ENCODE data around the gene AXIN2. TPM values are rescaled to one million over a fixed set of nuclear protein-coding genes. Genes with fewer than 3 reads are reported as not detected.

Gene AXIN2
- total RNA-seq, 2 donors from 2014 or later, result 21.2 to 23.5 TPM

- DNase-seq (ENCODE audit: low spot score), result no peak
- intact Hi-C loops (cut with DNase I), result loop anchor here (5.0 to 10.0 kb wide), 3 partner anchors 90 to 262 kb away; no protein-coding TSS in a partner anchor
Measured at GRCh38 chr17:65556910-65557348, 4.5 kb downstream of the AXIN2 start.

- peak; percentile 93 for DNase-seq (ENCODE audit: low spot score)
- intact Hi-C loops (cut with DNase I), result loop anchor here (5.0 to 10.0 kb wide), 3 partner anchors 89 to 261 kb away; no protein-coding TSS in a partner anchor
Measured at GRCh38 chr17:65556014-65556909, 5.2 kb downstream of the AXIN2 start.

- no peak for DNase-seq (ENCODE audit: low spot score)
- intact Hi-C loops (cut with DNase I), result loop anchor here (5.0 to 10.0 kb wide), 3 partner anchors 87 to 260 kb away; no protein-coding TSS in a partner anchor
Measured at GRCh38 chr17:65554553-65555223, 6.8 kb downstream of the AXIN2 start.

GRCh38 chr17:65553646-65554552 is 7.5 kb downstream of the AXIN2 start:
- intact Hi-C loops (cut with DNase I), result loop anchor here (10.0 kb wide), 2 partner anchors 231 to 259 kb away; no protein-coding TSS in a partner anchor

GRCh38 chr17:65553009-65553645 is 8.3 kb downstream of the AXIN2 start:
- peak; percentile 23 for DNase-seq (ENCODE audit: low spot score)
- intact Hi-C loops (cut with DNase I), result loop anchor here (10.0 kb wide), 2 partner anchors 232 to 258 kb away; no protein-coding TSS in a partner anchor

More at GRCh38 chr17:65553646-65554552, 7.5 kb downstream of the AXIN2 start:
- peak; percentile 61 for DNase-seq (ENCODE audit: low spot score)

- intact Hi-C loops (cut with DNase I), result loop anchor here (10.0 kb wide), 2 partner anchors 233 to 257 kb away; no protein-coding TSS in a partner anchor
- no peak for DNase-seq (ENCODE audit: low spot score)
Measured at GRCh38 chr17:65552214-65552613, 9.2 kb downstream of the AXIN2 start.

GRCh38 chr17:65551267-65552040 is 10.0 kb downstream of the AXIN2 start:
- intact Hi-C loops (cut with DNase I), result loop anchor here (10.0 kb wide), 2 partner anchors 233 to 257 kb away; no protein-coding TSS in a partner anchor
- no peak for DNase-seq (ENCODE audit: low spot score)

GRCh38 chr17:65550758-65551157 is 10.7 kb downstream of the AXIN2 start:
- intact Hi-C loops (cut with DNase I), result loop anchor here (10.0 kb wide), 2 partner anchors 234 to 256 kb away; no protein-coding TSS in a partner anchor
- peak; percentile 58 for DNase-seq (ENCODE audit: low spot score)

GRCh38 chr17:65550075-65550662 is 11.3 kb downstream of the AXIN2 start:
- intact Hi-C loops (cut with DNase I), result loop anchor here (10.0 kb wide), 2 partner anchors 235 to 255 kb away; no protein-coding TSS in a partner anchor
- DNase-seq (ENCODE audit: low spot score), result peak; percentile 59

- peak; percentile 1 for DNase-seq (ENCODE audit: low spot score)
- intact Hi-C loops (cut with DNase I), result no loop called here
Measured at GRCh38 chr17:65548269-65548969, 13.0 kb downstream of the AXIN2 start.

GRCh38 chr17:65547253-65547670 is 14.2 kb downstream of the AXIN2 start:
- peak; percentile 45 for DNase-seq (ENCODE audit: low spot score)
- intact Hi-C loops (cut with DNase I), result no loop called here

GRCh38 chr17:65546579-65546978 is 14.9 kb downstream of the AXIN2 start:
- peak; percentile 37 for DNase-seq (ENCODE audit: low spot score)
- intact Hi-C loops (cut with DNase I), result no loop called here

- DNase-seq (ENCODE audit: low spot score), result peak; percentile 74
- intact Hi-C loops (cut with DNase I), result no loop called here
Measured at GRCh38 chr17:65545705-65546523, 15.5 kb downstream of the AXIN2 start.

GRCh38 chr17:65544672-65545071 is 16.8 kb downstream of the AXIN2 start:
- intact Hi-C loops (cut with DNase I), result no loop called here
- DNase-seq (ENCODE audit: low spot score), result no peak

- intact Hi-C loops (cut with DNase I), result no loop called here
Measured at GRCh38 chr17:65542610-65543009, 18.8 kb downstream of the AXIN2 start.

GRCh38 chr17:65542067-65542466 is 19.4 kb downstream of the AXIN2 start:
- intact Hi-C loops (cut with DNase I), result no loop called here
- no peak for DNase-seq (ENCODE audit: low spot score)

More at GRCh38 chr17:65542610-65543009, 18.8 kb downstream of the AXIN2 start:
- no peak for DNase-seq (ENCODE audit: low spot score)
